ENCODE measurements around the gene DSTN. TPM values are rescaled to one million over a fixed set of nuclear protein-coding genes. Genes with fewer than 3 reads are reported as not detected.

The DSTN gene
- total and polyA plus RNA-seq, 2 donors (not counting 1 experiment from before 2014, with no cell fraction given): 6.6 to 13.4 TPM

DNA sequence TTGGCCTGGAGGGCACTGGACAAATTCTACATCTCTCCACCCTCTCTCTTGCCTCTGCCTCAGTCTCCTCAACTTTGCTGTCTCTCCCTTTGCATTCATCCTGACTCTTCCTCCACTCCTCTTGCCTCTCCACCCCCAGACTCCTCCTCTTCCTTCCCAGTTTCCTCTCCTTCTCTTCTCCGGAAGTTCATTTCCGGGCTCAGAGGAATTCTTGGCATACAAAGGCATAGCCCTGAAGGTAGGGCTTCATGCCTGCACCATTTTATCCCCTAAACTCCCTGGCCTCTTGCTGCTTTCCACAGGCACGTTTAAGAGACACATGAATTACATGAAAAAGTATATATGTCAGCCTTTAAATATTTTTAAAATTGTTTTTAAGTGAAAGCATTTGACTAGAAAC is 49.3 kb upstream of the DSTN start:
- TF ChIP-seq, protein P1, sequence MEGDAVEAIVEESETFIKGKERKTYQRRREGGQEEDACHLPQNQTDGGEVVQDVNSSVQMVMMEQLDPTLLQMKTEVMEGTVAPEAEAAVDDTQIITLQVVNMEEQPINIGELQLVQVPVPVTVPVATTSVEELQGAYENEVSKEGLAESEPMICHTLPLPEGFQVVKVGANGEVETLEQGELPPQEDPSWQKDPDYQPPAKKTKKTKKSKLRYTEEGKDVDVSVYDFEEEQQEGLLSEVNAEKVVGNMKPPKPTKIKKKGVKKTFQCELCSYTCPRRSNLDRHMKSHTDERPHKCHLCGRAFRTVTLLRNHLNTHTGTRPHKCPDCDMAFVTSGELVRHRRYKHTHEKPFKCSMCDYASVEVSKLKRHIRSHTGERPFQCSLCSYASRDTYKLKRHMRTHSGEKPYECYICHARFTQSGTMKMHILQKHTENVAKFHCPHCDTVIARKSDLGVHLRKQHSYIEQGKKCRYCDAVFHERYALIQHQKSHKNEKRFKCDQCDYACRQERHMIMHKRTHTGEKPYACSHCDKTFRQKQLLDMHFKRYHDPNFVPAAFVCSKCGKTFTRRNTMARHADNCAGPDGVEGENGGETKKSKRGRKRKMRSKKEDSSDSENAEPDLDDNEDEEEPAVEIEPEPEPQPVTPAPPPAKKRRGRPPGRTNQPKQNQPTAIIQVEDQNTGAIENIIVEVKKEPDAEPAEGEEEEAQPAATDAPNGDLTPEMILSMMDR (IDR thresholded peaks at IDR 0.05): no peak
- no peak for TF ChIP-seq EZH2 (IDR thresholded peaks at IDR 0.05; ENCODE audit: borderline replicate concordance, insufficient read depth, low read depth, low read length, poor library complexity, severe bottlenecking)
- CTCF ChIA-PET: no interaction called here
- peaks cover 0 to 14% (median 3%) of the 10 kb centered on the region in 4 experiments for H3K27me3 ChIP-seq (replicated peaks in 1 of 4; ENCODE audit: control extremely low read depth in 1 of 4, control insufficient read depth in 3 of 4, insufficient read depth in 4 of 4, low read length in 3 of 4)

DNA sequence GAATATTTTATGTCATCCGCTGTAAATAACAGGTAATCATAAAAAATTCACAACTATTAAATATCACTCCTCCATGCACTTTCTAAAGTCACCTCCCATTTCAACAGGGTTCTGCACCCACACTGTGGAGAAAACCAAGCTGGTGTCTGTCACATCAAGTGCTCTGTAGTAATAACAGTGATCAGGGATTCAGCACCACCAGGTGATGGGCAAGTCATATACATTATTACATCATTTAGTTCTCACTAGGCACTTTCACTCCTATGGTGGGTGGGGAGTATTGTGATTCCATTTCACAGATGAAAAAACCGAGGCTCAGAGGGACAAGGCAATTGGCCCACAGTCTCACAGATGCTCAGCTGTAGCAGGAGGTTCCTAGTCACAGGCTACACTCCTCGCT is 47.3 kb upstream of the DSTN start:
- H3K27me3 ChIP-seq (replicated peaks in 1 of 4; ENCODE audit: control extremely low read depth in 1 of 4, control insufficient read depth in 3 of 4, insufficient read depth in 4 of 4, low read length in 3 of 4): peaks cover 0 to 17% (median 3%) of the 10 kb centered on the region in 4 experiments
- CTCF ChIA-PET: no interaction called here
- Mint-ChIP-seq H3K4me1 (no peaks in the 10 kb centered on the region), H3K4me3 (no peak overlapping the region), H3K27me3 (peaks cover 20% of the 10 kb centered on the region), H3K27ac (no peak overlapping the region), H3K9me3 (ENCODE audit: insufficient read depth) (no peaks in the 10 kb centered on the region)
- H3K9me3 ChIP-seq (ENCODE audit: control extremely low read depth in 1 of 3, control insufficient read depth in 2 of 3, insufficient read depth in 1 of 3, low read length in 2 of 3): no peaks in the 10 kb centered on the region
- intact Hi-C loops (cut with micrococcal nuclease): no loop called here
- H3K79me2 ChIP-seq (ENCODE audit: control insufficient read depth, insufficient read depth, low read length): no peaks in the 10 kb centered on the region
- no peak for DNase-seq
- no peak overlapping the region for H3K4me3 ChIP-seq (ENCODE audit: control extremely low read depth in 1 of 5, extremely low read depth in 1 of 5, insufficient read depth in 1 of 5, low read depth in 2 of 5, low read length in 4 of 5)
- no peaks in the 10 kb centered on the region for H3K36me3 ChIP-seq (replicated peaks in 1 of 2; ENCODE audit: control extremely low read depth in 1 of 2, control insufficient read depth in 1 of 2, extremely low read depth in 1 of 2, insufficient read depth in 2 of 2, low read length in 1 of 2)
- H3K4me2 ChIP-seq (replicated peaks; ENCODE audit: low read depth, low read length, poor library complexity, severe bottlenecking): no peak overlapping the region
- ATAC-seq (ENCODE audit: low read depth): no peak
- H3K9ac ChIP-seq (ENCODE audit: low read length): no peak overlapping the region
- POLR2A ChIA-PET: no interaction called here
- H3K4me1 ChIP-seq (ENCODE audit: control insufficient read depth in 2 of 2, insufficient read depth in 2 of 2, low read length in 2 of 2): no peaks in the 10 kb centered on the region
- no peak overlapping the region for H2AFZ ChIP-seq (ENCODE audit: insufficient read depth, low read depth, low read length, poor library complexity, severe bottlenecking)
- H3K27ac ChIP-seq (ENCODE audit: low read length in 2 of 2): no peak overlapping the region
- no peaks in the 10 kb centered on the region for H4K20me1 ChIP-seq (ENCODE audit: control insufficient read depth, insufficient read depth, low read length, poor library complexity, severe bottlenecking)
- WGBS (ENCODE audit: insufficient coverage): 83% methylated on average over 2 of the region's 3 CpGs
- TF ChIP-seq, protein P1 (IDR thresholded peaks at IDR 0.05): no peak
- no peak for TF ChIP-seq EZH2 (IDR thresholded peaks at IDR 0.05; ENCODE audit: borderline replicate concordance, insufficient read depth, low read depth, low read length, poor library complexity, severe bottlenecking)

More for the DNA sequence above, 49.3 kb upstream of the DSTN start:
- Mint-ChIP-seq H3K27me3 (peaks cover 21% of the 10 kb centered on the region), H3K4me1 (no peaks in the 10 kb centered on the region), H3K4me3 (no peak overlapping the region), H3K27ac (no peak overlapping the region), H3K9me3 (ENCODE audit: insufficient read depth) (no peaks in the 10 kb centered on the region)
- Histone ChIP-seq H3K4me3 (ENCODE audit: control extremely low read depth in 1 of 5, extremely low read depth in 1 of 5, insufficient read depth in 1 of 5, low read depth in 2 of 5, low read length in 4 of 5) (no peak overlapping the region), H3K79me2 (ENCODE audit: control insufficient read depth, insufficient read depth, low read length) (no peaks in the 10 kb centered on the region), H4K20me1 (ENCODE audit: control insufficient read depth, insufficient read depth, low read length, poor library complexity, severe bottlenecking) (no peaks in the 10 kb centered on the region), H2AFZ (ENCODE audit: insufficient read depth, low read depth, low read length, poor library complexity, severe bottlenecking) (no peak overlapping the region), H3K9ac (ENCODE audit: low read length) (no peak overlapping the region), H3K9me3 (ENCODE audit: control extremely low read depth in 1 of 3, control insufficient read depth in 2 of 3, insufficient read depth in 1 of 3, low read length in 2 of 3) (no peaks in the 10 kb centered on the region), H3K36me3 (replicated peaks in 1 of 2; ENCODE audit: control extremely low read depth in 1 of 2, control insufficient read depth in 1 of 2, extremely low read depth in 1 of 2, insufficient read depth in 2 of 2, low read length in 1 of 2) (no peaks in the 10 kb centered on the region), H3K4me2 (replicated peaks; ENCODE audit: low read depth, low read length, poor library complexity, severe bottlenecking) (no peak overlapping the region), H3K27ac (ENCODE audit: low read length in 2 of 2) (no peak overlapping the region), H3K4me1 (ENCODE audit: control insufficient read depth in 2 of 2, insufficient read depth in 2 of 2, low read length in 2 of 2) (no peaks in the 10 kb centered on the region)
- 16% methylated on average over 2 of the region's 3 CpGs for WGBS (ENCODE audit: insufficient coverage)
- DNase-seq (no peak), ATAC-seq (ENCODE audit: low read depth) (no peak)
- intact Hi-C loops (cut with micrococcal nuclease): no loop called here
- POLR2A ChIA-PET: no interaction called here

All from B cell (primary cell).